Endothelial cell of umbilical vein (primary cell): ENCODE results near the gene CRABP1. TPM values are rescaled to one million over a fixed set of nuclear protein-coding genes. Genes with fewer than 3 reads are reported as not detected.

Experiments
- BruUV-seq: library from RNA; stranded (reverse); fragments of 400-500 nt; replicated peaks from 2 replicates; lab custom pipeline; 2021; lab: Mats Ljungman, UMichigan
- CTCF ChIA-PET: fragments of 300-600, 350-600 bp; sonication (Branson Sonifier 250); formaldehyde crosslinking; loops from one replicate; lab custom pipeline; 2021; ENCODE audit warnings: antibody characterized with exemption, inconsistent platforms; lab: Charles Lee
- POLR2A ChIA-PET: fragments of 300-600, 350-600 bp; sonication (Branson Sonifier 250); formaldehyde crosslinking; loops from one replicate; lab custom pipeline; 2021; ENCODE audit warnings: antibody characterized with exemption, inconsistent platforms; lab: Charles Lee
- DNase-seq: peaks from one replicate; pipeline ENCODE4 v3.0.0-alpha.2; 2011; ENCODE audit warnings: low read depth, low spot score
- FAIRE-seq: peaks from 2 replicates; lab custom pipeline; 2011; peaks lifted over from hg19 to GRCh38; lab: Jason Lieb, UNC
- H2AFZ ChIP-seq: 2 replicates; pipeline ENCODE4 v1.6.0; 2012; ENCODE audit warnings: low read depth, low read length, control low read depth, inconsistent platforms
- H3K27ac ChIP-seq: 2 replicates; pipeline ENCODE4 v1.5.1; 2011; ENCODE audit warnings: low read depth, mild to moderate bottlenecking, control low read depth, low read length, moderate library complexity; ENCODE audit not compliant: insufficient read depth
- H3K27me3 ChIP-seq, 2 experiments: 2 replicates each; pipeline versions ENCODE4 v1.6.0 to v1.6.1; 2011; ENCODE audit warnings: low read length in 2 of 2, mixed read lengths in 1 of 2; ENCODE audit not compliant: control insufficient read depth in 2 of 2, insufficient read depth in 2 of 2
- H3K36me3 ChIP-seq, 2 experiments: 2 replicates in 1 of 2; 3 replicates in 1 of 2; pipeline ENCODE4 v1.5.1; 2011; ENCODE audit warnings: low read length in 2 of 2, mild to moderate bottlenecking in 1 of 2, moderate library complexity in 1 of 2; ENCODE audit not compliant: control insufficient read depth in 2 of 2, insufficient read depth in 2 of 2; ENCODE audit errors: extremely low read depth in 1 of 2
- H3K4me1 ChIP-seq: 3 replicates; pipeline ENCODE4 v1.5.1; 2011; ENCODE audit warnings: mild to moderate bottlenecking, low read length; ENCODE audit not compliant: control insufficient read depth, insufficient read depth; ENCODE audit errors: extremely low read depth
- H3K4me2 ChIP-seq: 2 replicates; pipeline ENCODE4 v1.6.1; 2011; ENCODE audit warnings: low read length, control low read depth, mixed read lengths; ENCODE audit not compliant: insufficient read depth
- H3K4me3 ChIP-seq, 3 experiments: fragments of 200-600 bp in 1 of 3; sonication (generic), shearing (Covaris generic) in 1 of 3; replicated peaks in 1 of 3; 2 replicates each; pipeline ENCODE4 v1.5.1; 2011 to 2016; ENCODE audit warnings: control low read depth in 3 of 3, low read length in 3 of 3, mild to moderate bottlenecking in 2 of 3, inconsistent platforms in 1 of 3, low read depth in 1 of 3, moderate library complexity in 1 of 3; ENCODE audit not compliant: insufficient read depth in 1 of 3
- H3K79me2 ChIP-seq: 2 replicates; pipeline ENCODE4 v1.6.0; 2012; ENCODE audit warnings: low read length, inconsistent platforms; ENCODE audit not compliant: control insufficient read depth, insufficient read depth
- H3K9ac ChIP-seq: replicated peaks from 2 replicates; pipeline ENCODE3; 2011; ENCODE audit warnings: low read length, control low read depth; ENCODE audit not compliant: insufficient read depth; ENCODE audit errors: extremely low read depth
- H3K9me1 ChIP-seq: replicated peaks from 3 replicates; pipeline ENCODE4 v1.6.0; 2011; ENCODE audit warnings: mild to moderate bottlenecking, low read length; ENCODE audit not compliant: control insufficient read depth, insufficient read depth; ENCODE audit errors: extremely low read depth
- H3K9me3 ChIP-seq: replicated peaks from 2 replicates; pipeline ENCODE4 v1.5.1; 2012; ENCODE audit warnings: low read length, inconsistent platforms; ENCODE audit not compliant: control insufficient read depth, insufficient read depth
- H4K20me1 ChIP-seq: replicated peaks from 2 replicates; pipeline ENCODE3; 2011; ENCODE audit warnings: mild to moderate bottlenecking, low read length; ENCODE audit not compliant: control insufficient read depth, insufficient read depth; ENCODE audit errors: extremely low read depth
- CTCF ChIP-seq, 2 donors: IDR thresholded peaks; 1 replicate in 1 of 2; 2 replicates in 1 of 2; pipeline ENCODE4 v1.5.1; 2011; ENCODE audit warnings: low read length in 2 of 2, mild to moderate bottlenecking in 2 of 2, moderate library complexity in 2 of 2, control low read depth in 1 of 2, inconsistent platforms in 1 of 2, low read depth in 1 of 2; ENCODE audit not compliant: insufficient read depth in 1 of 2; ENCODE audit errors: extremely low read depth in 1 of 2
- EZH2 ChIP-seq: IDR thresholded peaks from 2 replicates; pipeline ENCODE4 v1.6.1; 2012; ENCODE audit warnings: borderline replicate concordance, low read depth, mild to moderate bottlenecking, moderate library complexity, low read length, inconsistent platforms; ENCODE audit not compliant: severe bottlenecking
- FOS ChIP-seq: IDR thresholded peaks from 2 replicates; pipeline ENCODE4 v1.6.1; 2011; ENCODE audit warnings: mild to moderate bottlenecking, low read length, moderate library complexity, borderline replicate concordance; ENCODE audit not compliant: insufficient read depth
- GATA2 ChIP-seq: IDR thresholded peaks from 2 replicates; pipeline ENCODE4 v1.7.0; 2011; ENCODE audit warnings: low read depth, mild to moderate bottlenecking, moderate library complexity, mixed read lengths, low read length; ENCODE audit not compliant: insufficient read length, insufficient read depth
- JUN ChIP-seq: IDR thresholded peaks from 2 replicates; pipeline ENCODE4 v1.6.1; 2011; ENCODE audit warnings: borderline replicate concordance, low read depth; ENCODE audit not compliant: insufficient read length, insufficient read depth
- MAX ChIP-seq: IDR thresholded peaks from 2 replicates; pipeline ENCODE4 v1.6.1; 2011; ENCODE audit not compliant: insufficient read depth, insufficient read length
- MYC ChIP-seq: IDR thresholded peaks from one replicate; pipeline ENCODE4 v1.6.1; 2011; ENCODE audit warnings: mild to moderate bottlenecking, low read depth, low read length
- POLR2A ChIP-seq: IDR thresholded peaks from 2 replicates; pipeline ENCODE4 v1.6.1; 2012; ENCODE audit warnings: low read depth, mild to moderate bottlenecking, control low read depth, low read length
- POLR2AphosphoS5 ChIP-seq: IDR thresholded peaks from 2 replicates; pipeline ENCODE4 v1.6.1; 2012; ENCODE audit warnings: low read depth, mild to moderate bottlenecking, control low read depth, low read length, moderate library complexity; ENCODE audit not compliant: insufficient read depth
- dilution Hi-C: fragments of 300-500 bp; cut with MboI; formaldehyde crosslinking; loops from one replicate; pipeline ENCODE4 v1.15.0; 2019; ENCODE audit warnings: low sequenced_read_pairs; ENCODE audit not compliant: extremely low pct_ligation_motif_present
- intact Hi-C: fragments of 100-400 bp; cut with micrococcal nuclease; formaldehyde crosslinking; loops from one replicate; pipeline ENCODE4 v1.10.0; 2022
- polyA plus RNA-seq, 4 experiments: library from polyadenylated mRNA; depleted of rRNA in 3 of 4; stranded (reverse) in 3 of 4; unstranded in 1 of 4; fragments of >200 nt; gene quantifications; 2 replicates each; pipeline versions ENCODE4 v1.2.1 to v1.2.3, GENCODE V29; 2011 to 2012; ENCODE audit warnings: missing spikeins in 1 of 4
- total RNA-seq: library from RNA; stranded (reverse); gene quantifications from 2 replicates; pipeline ENCODE4 v1.2.3, GENCODE V29; 2021

The CRABP1 gene
- total and polyA plus RNA-seq, 2 donors (not counting 3 experiments of a cell fraction or from before 2014, with no cell fraction given): 0.11 TPM; not detected in 1

GRCh38 chr15:78372880-78373279, 32.7 kb downstream of the CRABP1 start:
- Histone ChIP-seq H3K9ac (no peak overlapping the region), H4K20me1 (no peaks in the 10 kb centered on the region), H3K4me1 (no peaks in the 10 kb centered on the region), H3K79me2 (no peaks in the 10 kb centered on the region), H3K27ac (no peak overlapping the region), H3K9me1 (no peaks in the 10 kb centered on the region), H2AFZ (no peak overlapping the region), H3K4me3 (no peak overlapping the region), H3K36me3 (no peaks in the 10 kb centered on the region), H3K9me3 (no peaks in the 10 kb centered on the region), H3K27me3 (peaks cover 2 to 4% of the 10 kb centered on the region in 2 experiments), H3K4me2 (no peak overlapping the region)
- ChIA-PET CTCF (no interaction called here), POLR2A (no interaction called here)
- intact Hi-C loops (no loop called here), dilution Hi-C loops (no loop called here)
- DNase-seq (no peak), FAIRE-seq (no peak)
- no TSS peak for BruUV-seq
- TF ChIP-seq FOS (no peak), MAX (no peak), POLR2AphosphoS5 (no peak), MYC (no peak), GATA2 (no peak), CTCF (IDR thresholded peaks at IDR 0.05; ENCODE audit: extremely low read depth in 1 of 2, insufficient read depth in 1 of 2, low read depth in 1 of 2, low read length in 2 of 2) (no peak), EZH2 (no peak), JUN (no peak), POLR2A (no peak)
